Measurements from ENCODE around the gene SNX19.
"Not testable (repeated sequence)": the region's sequence is repeated elsewhere in the genome, so short reads cannot be mapped to it uniquely, and the experiment has no call there.

SNX19 gene

GRCh38 chr11:130872102-130872501 is 44.2 kb downstream of the SNX19 start:
- DNase-seq = no peak

- DNase-seq = no peak
Observed at GRCh38 chr11:130871616-130872015, 44.7 kb downstream of the SNX19 start.

- no peak for DNase-seq
Observed at GRCh38 chr11:130868721-130869390, 47.4 kb downstream of the SNX19 start.

- DNase-seq = no peak
Observed at GRCh38 chr11:130868086-130868710, 48.1 kb downstream of the SNX19 start.

- DNase-seq = no peak
Observed at GRCh38 chr11:130866831-130867230, 49.4 kb downstream of the SNX19 start.

GRCh38 chr11:130865774-130866114 is 50.5 kb downstream of the SNX19 start:
- no peak for DNase-seq

GRCh38 chr11:130865091-130865773 is 51.0 kb downstream of the SNX19 start:
- DNase-seq = no peak

- DNase-seq = peak; percentile 5
Observed at GRCh38 chr11:130861902-130862860, 54.1 kb downstream of the SNX19 start.

- DNase-seq = no peak
Observed at GRCh38 chr11:130861283-130861682, 55.0 kb downstream of the SNX19 start.

GRCh38 chr11:130859886-130860285 is 56.4 kb downstream of the SNX19 start:
- DNase-seq = no peak

GRCh38 chr11:130858215-130858614 is 58.1 kb downstream of the SNX19 start:
- no peak for DNase-seq

GRCh38 chr11:130855707-130856106 is 60.6 kb downstream of the SNX19 start:
- DNase-seq = not testable (repeated sequence)

GRCh38 chr11:130854483-130854882 is 61.8 kb downstream of the SNX19 start:
- DNase-seq = no peak

GRCh38 chr11:130852589-130852988 is 63.7 kb downstream of the SNX19 start:
- DNase-seq = no peak

GRCh38 chr11:130850185-130850944 is 65.9 kb downstream of the SNX19 start:
- DNase-seq = no peak

- DNase-seq = no peak
Observed at GRCh38 chr11:130849215-130849568, 67.1 kb downstream of the SNX19 start.

GRCh38 chr11:130848361-130849214 is 67.7 kb downstream of the SNX19 start:
- DNase-seq = no peak

- DNase-seq = no peak
Observed at GRCh38 chr11:130847517-130847916, 68.8 kb downstream of the SNX19 start.

- DNase-seq = no peak
Observed at GRCh38 chr11:130846606-130847005, 69.7 kb downstream of the SNX19 start.

GRCh38 chr11:130842001-130842400 is 74.3 kb downstream of the SNX19 start:
- DNase-seq = no peak

- no peak for DNase-seq
Observed at GRCh38 chr11:130840679-130841078, 75.6 kb downstream of the SNX19 start.

All from DMS 273 treated with DMSO at 0.1 percent for 48 hours (cell line).